ENCODE data around the gene SLC2A5. TPM values are rescaled to one million over a fixed set of nuclear protein-coding genes. Genes with fewer than 3 reads are reported as not detected.

SLC2A5 gene
- total and polyA plus RNA-seq, 9 of the 15 experiments (the other 6 are each of a cell fraction or from before 2014, with no cell fraction given), result 0.08 TPM; not detected in 8

- CTCF ChIA-PET (ENCODE audit: low intra/inter-chr PET ratio), result interaction anchor here (0.6 kb wide), 1 partner anchor 184 kb away, joined by 4 read pairs; no protein-coding TSS in a partner anchor
- BruUV-seq (replicated peaks), result no TSS peak
- 9% methylated on average over 10 of the region's 10 CpGs for WGBS (ENCODE audit: insufficient coverage, low coverage, missing lambda C conversion rate)
- H3K4me3 ChIP-seq, result no peak overlapping the region
- H3K79me2 ChIP-seq (ENCODE audit: control insufficient read depth, insufficient read depth, low read length), result no peaks in the 10 kb centered on the region
- H3K4me2 ChIP-seq (ENCODE audit: insufficient read depth, low read length), result no peak overlapping the region
- ATAC-seq, result peak; percentile 55
- no peak overlapping the region for H3K9ac ChIP-seq (ENCODE audit: insufficient read depth in 1 of 2, low read depth in 2 of 2, low read length in 2 of 2)
- no peak overlapping the region for H2AFZ ChIP-seq (ENCODE audit: low read depth, low read length)
- DNase-seq (ENCODE audit: extremely low read depth in 1 of 4, low spot score in 3 of 4), result no peak
- FAIRE-seq, result peak; percentile 67
- H3K27me3 ChIP-seq (ENCODE audit: control insufficient read depth in 2 of 2, insufficient read depth in 2 of 2, low read length in 2 of 2), result peaks cover 44 to 71% of the 10 kb centered on the region in 2 experiments
- H4K20me1 ChIP-seq (replicated peaks; ENCODE audit: control insufficient read depth, insufficient read depth, low read length), result no peaks in the 10 kb centered on the region; the same call in 1 of the 2 replicates
- in situ Hi-C loops (cut with MboI) (no loop called here), intact Hi-C loops (cut with micrococcal nuclease) (no loop called here)
- no peaks in the 10 kb centered on the region for H3K9me1 ChIP-seq (ENCODE audit: control insufficient read depth, insufficient read depth, low read length)
- TF ChIP-seq, protein P1, sequence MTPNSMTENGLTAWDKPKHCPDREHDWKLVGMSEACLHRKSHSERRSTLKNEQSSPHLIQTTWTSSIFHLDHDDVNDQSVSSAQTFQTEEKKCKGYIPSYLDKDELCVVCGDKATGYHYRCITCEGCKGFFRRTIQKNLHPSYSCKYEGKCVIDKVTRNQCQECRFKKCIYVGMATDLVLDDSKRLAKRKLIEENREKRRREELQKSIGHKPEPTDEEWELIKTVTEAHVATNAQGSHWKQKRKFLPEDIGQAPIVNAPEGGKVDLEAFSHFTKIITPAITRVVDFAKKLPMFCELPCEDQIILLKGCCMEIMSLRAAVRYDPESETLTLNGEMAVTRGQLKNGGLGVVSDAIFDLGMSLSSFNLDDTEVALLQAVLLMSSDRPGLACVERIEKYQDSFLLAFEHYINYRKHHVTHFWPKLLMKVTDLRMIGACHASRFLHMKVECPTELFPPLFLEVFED (CRISPR knock-in tag; conservative IDR thresholded peaks at IDR 0.05), result no peak
- TF ChIP-seq SOX6 (IDR thresholded peaks at IDR 0.05) (no peak), CC2D1A (IDR thresholded peaks at IDR 0.05) (no peak), SMAD4 (CRISPR knock-in tag; conservative IDR thresholded peaks at IDR 0.05) (no peak), FOXA3 (CRISPR knock-in tag; conservative IDR thresholded peaks at IDR 0.05 in 1 of 2, IDR thresholded peaks at IDR 0.05 in 1 of 2) (no peak), ETS2 (tag; IDR thresholded peaks at IDR 0.05; ENCODE audit: borderline replicate concordance, poor library complexity, severe bottlenecking) (no peak), ZBTB40 (IDR thresholded peaks at IDR 0.05) (no peak), ZBTB40 (CRISPR knock-in tag; IDR thresholded peaks at IDR 0.05) (no peak), CBFB (CRISPR knock-in tag; IDR thresholded peaks at IDR 0.05) (no peak), CBFA2T2 (conservative IDR thresholded peaks at IDR 0.05) (no peak)
- TF ChIP-seq, protein P2, sequence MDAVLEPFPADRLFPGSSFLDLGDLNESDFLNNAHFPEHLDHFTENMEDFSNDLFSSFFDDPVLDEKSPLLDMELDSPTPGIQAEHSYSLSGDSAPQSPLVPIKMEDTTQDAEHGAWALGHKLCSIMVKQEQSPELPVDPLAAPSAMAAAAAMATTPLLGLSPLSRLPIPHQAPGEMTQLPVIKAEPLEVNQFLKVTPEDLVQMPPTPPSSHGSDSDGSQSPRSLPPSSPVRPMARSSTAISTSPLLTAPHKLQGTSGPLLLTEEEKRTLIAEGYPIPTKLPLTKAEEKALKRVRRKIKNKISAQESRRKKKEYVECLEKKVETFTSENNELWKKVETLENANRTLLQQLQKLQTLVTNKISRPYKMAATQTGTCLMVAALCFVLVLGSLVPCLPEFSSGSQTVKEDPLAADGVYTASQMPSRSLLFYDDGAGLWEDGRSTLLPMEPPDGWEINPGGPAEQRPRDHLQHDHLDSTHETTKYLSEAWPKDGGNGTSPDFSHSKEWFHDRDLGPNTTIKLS (IDR thresholded peaks at IDR 0.05; ENCODE audit: borderline replicate concordance, low read depth), result no peak
- H3K36me3 ChIP-seq (ENCODE audit: control insufficient read depth, insufficient read depth, low read length), result no peaks in the 10 kb centered on the region
- H3K27ac ChIP-seq (ENCODE audit: extremely low read depth, low read depth, low read length), result no peak overlapping the region
- POLR2A ChIA-PET, result interaction anchor here (0.5 kb wide), 1 partner anchor 12 kb away, joined by 3 read pairs; no protein-coding TSS in a partner anchor
- H3K9me3 ChIP-seq (replicated peaks; ENCODE audit: control insufficient read depth, insufficient read depth, low read depth, low read length), result no peaks in the 10 kb centered on the region
- H3K4me1 ChIP-seq (replicated peaks in 1 of 2; ENCODE audit: control insufficient read depth in 2 of 2, insufficient read depth in 2 of 2, low read length in 2 of 2), result peaks cover 0 to 6% of the 10 kb centered on the region in 2 experiments; a peak in 1 of 5 replicates
These were observed 46.7 kb downstream of the SLC2A5 start for GRCh38 chr1:9022773-9023172.
